ENCODE measurements around the gene ACIN1.

DNA sequence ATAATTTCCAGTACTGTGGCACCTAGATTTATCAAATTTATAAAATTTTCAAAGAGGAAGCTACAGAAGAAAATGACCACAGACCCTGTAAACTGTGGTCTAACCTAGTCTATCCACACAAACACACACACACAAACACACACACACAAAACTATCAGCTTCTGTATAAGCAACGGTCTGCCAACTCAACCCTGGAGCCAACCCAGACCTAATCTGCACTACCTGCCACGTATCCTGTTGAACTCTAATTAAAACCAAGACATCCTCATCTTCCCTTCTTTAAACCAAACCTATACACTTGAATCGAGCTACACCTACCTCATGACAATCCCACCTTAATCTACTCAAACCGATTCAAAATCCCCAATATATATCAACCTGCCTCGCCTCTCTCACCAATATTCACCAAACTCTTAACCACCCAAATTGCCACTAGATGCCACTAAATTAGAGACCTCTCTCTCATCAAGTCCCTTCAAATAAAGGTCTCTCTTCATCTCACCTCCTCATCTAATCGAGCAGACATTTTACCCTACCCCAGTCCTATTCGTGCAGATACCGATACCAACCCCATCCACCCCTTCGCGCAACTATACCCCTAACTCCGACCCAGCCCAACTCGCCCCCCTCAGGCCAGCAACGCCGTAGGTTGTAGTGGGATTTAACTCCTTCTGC is 808 bp downstream of the ACIN1 start:
- no peak for TF ChIP-seq EZH2 (IDR thresholded peaks at IDR 0.05)
- TF ChIP-seq POLR2A (IDR thresholded peaks at IDR 0.05; ENCODE audit: borderline replicate concordance, extremely low read depth, insufficient read depth, insufficient read length) = no peak
- TF ChIP-seq, protein P1, sequence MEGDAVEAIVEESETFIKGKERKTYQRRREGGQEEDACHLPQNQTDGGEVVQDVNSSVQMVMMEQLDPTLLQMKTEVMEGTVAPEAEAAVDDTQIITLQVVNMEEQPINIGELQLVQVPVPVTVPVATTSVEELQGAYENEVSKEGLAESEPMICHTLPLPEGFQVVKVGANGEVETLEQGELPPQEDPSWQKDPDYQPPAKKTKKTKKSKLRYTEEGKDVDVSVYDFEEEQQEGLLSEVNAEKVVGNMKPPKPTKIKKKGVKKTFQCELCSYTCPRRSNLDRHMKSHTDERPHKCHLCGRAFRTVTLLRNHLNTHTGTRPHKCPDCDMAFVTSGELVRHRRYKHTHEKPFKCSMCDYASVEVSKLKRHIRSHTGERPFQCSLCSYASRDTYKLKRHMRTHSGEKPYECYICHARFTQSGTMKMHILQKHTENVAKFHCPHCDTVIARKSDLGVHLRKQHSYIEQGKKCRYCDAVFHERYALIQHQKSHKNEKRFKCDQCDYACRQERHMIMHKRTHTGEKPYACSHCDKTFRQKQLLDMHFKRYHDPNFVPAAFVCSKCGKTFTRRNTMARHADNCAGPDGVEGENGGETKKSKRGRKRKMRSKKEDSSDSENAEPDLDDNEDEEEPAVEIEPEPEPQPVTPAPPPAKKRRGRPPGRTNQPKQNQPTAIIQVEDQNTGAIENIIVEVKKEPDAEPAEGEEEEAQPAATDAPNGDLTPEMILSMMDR (IDR thresholded peaks at IDR 0.05 in 2 of 3, conservative IDR thresholded peaks at IDR 0.05 in 1 of 3; ENCODE audit: borderline replicate concordance in 1 of 3, insufficient read depth in 1 of 3, low read depth in 2 of 3, low read length in 2 of 3) = peak; percentile 19 to 27 (median 24); a peak in 3 of 6 replicates
- TF ChIP-seq ZNF274 (IDR thresholded peaks at IDR 0.05; ENCODE audit: low read depth, low read length) = no peak
- TF ChIP-seq, protein P2, sequence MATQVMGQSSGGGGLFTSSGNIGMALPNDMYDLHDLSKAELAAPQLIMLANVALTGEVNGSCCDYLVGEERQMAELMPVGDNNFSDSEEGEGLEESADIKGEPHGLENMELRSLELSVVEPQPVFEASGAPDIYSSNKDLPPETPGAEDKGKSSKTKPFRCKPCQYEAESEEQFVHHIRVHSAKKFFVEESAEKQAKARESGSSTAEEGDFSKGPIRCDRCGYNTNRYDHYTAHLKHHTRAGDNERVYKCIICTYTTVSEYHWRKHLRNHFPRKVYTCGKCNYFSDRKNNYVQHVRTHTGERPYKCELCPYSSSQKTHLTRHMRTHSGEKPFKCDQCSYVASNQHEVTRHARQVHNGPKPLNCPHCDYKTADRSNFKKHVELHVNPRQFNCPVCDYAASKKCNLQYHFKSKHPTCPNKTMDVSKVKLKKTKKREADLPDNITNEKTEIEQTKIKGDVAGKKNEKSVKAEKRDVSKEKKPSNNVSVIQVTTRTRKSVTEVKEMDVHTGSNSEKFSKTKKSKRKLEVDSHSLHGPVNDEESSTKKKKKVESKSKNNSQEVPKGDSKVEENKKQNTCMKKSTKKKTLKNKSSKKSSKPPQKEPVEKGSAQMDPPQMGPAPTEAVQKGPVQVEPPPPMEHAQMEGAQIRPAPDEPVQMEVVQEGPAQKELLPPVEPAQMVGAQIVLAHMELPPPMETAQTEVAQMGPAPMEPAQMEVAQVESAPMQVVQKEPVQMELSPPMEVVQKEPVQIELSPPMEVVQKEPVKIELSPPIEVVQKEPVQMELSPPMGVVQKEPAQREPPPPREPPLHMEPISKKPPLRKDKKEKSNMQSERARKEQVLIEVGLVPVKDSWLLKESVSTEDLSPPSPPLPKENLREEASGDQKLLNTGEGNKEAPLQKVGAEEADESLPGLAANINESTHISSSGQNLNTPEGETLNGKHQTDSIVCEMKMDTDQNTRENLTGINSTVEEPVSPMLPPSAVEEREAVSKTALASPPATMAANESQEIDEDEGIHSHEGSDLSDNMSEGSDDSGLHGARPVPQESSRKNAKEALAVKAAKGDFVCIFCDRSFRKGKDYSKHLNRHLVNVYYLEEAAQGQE (IDR thresholded peaks at IDR 0.05; ENCODE audit: low read depth) = no peak
- no peak for TF ChIP-seq CEBPB (IDR thresholded peaks at IDR 0.05; ENCODE audit: low read depth)
- TF ChIP-seq, protein P3, sequence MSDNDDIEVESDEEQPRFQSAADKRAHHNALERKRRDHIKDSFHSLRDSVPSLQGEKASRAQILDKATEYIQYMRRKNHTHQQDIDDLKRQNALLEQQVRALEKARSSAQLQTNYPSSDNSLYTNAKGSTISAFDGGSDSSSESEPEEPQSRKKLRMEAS (IDR thresholded peaks at IDR 0.05) = no peak
- TF ChIP-seq, protein P4, sequence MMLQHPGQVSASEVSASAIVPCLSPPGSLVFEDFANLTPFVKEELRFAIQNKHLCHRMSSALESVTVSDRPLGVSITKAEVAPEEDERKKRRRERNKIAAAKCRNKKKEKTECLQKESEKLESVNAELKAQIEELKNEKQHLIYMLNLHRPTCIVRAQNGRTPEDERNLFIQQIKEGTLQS (IDR thresholded peaks at IDR 0.05) = no peak

Measured in HCT116 (cell line).